ENCODE data around the gene UVRAG.

Gene UVRAG

GRCh38 chr11:76173663-76174062, 358.7 kb downstream of the UVRAG start:
- H3K27me3 ChIP-seq (ENCODE audit: control insufficient read depth in 2 of 2, insufficient read depth in 2 of 2, low read length in 2 of 2) = no peaks in the 10 kb centered on the region
- no peaks in the 10 kb centered on the region for H3K36me3 ChIP-seq (ENCODE audit: control insufficient read depth in 2 of 2, insufficient read depth in 2 of 2, low read length in 2 of 2)
- H3K27ac ChIP-seq (ENCODE audit: low read depth in 2 of 2, low read length in 2 of 2) = no peak overlapping the region
- H3K9ac ChIP-seq (ENCODE audit: low read depth in 1 of 2, low read length in 2 of 2) = no peak overlapping the region
- H3K4me1 ChIP-seq (ENCODE audit: control insufficient read depth in 2 of 2, insufficient read depth in 2 of 2, low read length in 2 of 2) = peaks cover 0 to 2% of the 10 kb centered on the region in 2 donors
- no peak overlapping the region for H3K4me3 ChIP-seq (ENCODE audit: low read length in 2 of 2)
- H3K9me3 ChIP-seq (ENCODE audit: control insufficient read depth in 2 of 2, low read length in 2 of 2) = no peaks in the 10 kb centered on the region

GRCh38 chr11:76174330-76174729, 359.3 kb downstream of the UVRAG start:
- no peak overlapping the region for H3K27ac ChIP-seq (ENCODE audit: low read depth in 2 of 2, low read length in 2 of 2)
- no peak overlapping the region for H3K9ac ChIP-seq (ENCODE audit: low read depth in 1 of 2, low read length in 2 of 2)
- H3K36me3 ChIP-seq (ENCODE audit: control insufficient read depth in 2 of 2, insufficient read depth in 2 of 2, low read length in 2 of 2) = no peaks in the 10 kb centered on the region
- H3K4me1 ChIP-seq (ENCODE audit: control insufficient read depth in 2 of 2, insufficient read depth in 2 of 2, low read length in 2 of 2) = peaks cover 0 to 2% of the 10 kb centered on the region in 2 donors
- H3K27me3 ChIP-seq (ENCODE audit: control insufficient read depth in 2 of 2, insufficient read depth in 2 of 2, low read length in 2 of 2) = no peaks in the 10 kb centered on the region
- no peaks in the 10 kb centered on the region for H3K9me3 ChIP-seq (ENCODE audit: control insufficient read depth in 2 of 2, low read length in 2 of 2)
- no peak overlapping the region for H3K4me3 ChIP-seq (ENCODE audit: low read length in 2 of 2)

GRCh38 chr11:76175783-76176182, 360.8 kb downstream of the UVRAG start:
- Histone ChIP-seq H3K36me3 (ENCODE audit: control insufficient read depth in 2 of 2, insufficient read depth in 2 of 2, low read length in 2 of 2) (no peaks in the 10 kb centered on the region), H3K9ac (ENCODE audit: low read depth in 1 of 2, low read length in 2 of 2) (no peak overlapping the region), H3K4me1 (ENCODE audit: control insufficient read depth in 2 of 2, insufficient read depth in 2 of 2, low read length in 2 of 2) (peaks cover 0 to 2% of the 10 kb centered on the region in 2 donors), H3K27ac (ENCODE audit: low read depth in 2 of 2, low read length in 2 of 2) (no peak overlapping the region), H3K9me3 (ENCODE audit: control insufficient read depth in 2 of 2, low read length in 2 of 2) (no peaks in the 10 kb centered on the region), H3K4me3 (ENCODE audit: low read length in 2 of 2) (no peak overlapping the region), H3K27me3 (ENCODE audit: control insufficient read depth in 2 of 2, insufficient read depth in 2 of 2, low read length in 2 of 2) (no peaks in the 10 kb centered on the region)

GRCh38 chr11:76176463-76176862, 361.5 kb downstream of the UVRAG start:
- Histone ChIP-seq H3K27me3 (ENCODE audit: control insufficient read depth in 2 of 2, insufficient read depth in 2 of 2, low read length in 2 of 2) (no peaks in the 10 kb centered on the region), H3K4me3 (ENCODE audit: low read length in 2 of 2) (no peak overlapping the region), H3K36me3 (ENCODE audit: control insufficient read depth in 2 of 2, insufficient read depth in 2 of 2, low read length in 2 of 2) (no peaks in the 10 kb centered on the region), H3K27ac (ENCODE audit: low read depth in 2 of 2, low read length in 2 of 2) (no peak overlapping the region), H3K9ac (ENCODE audit: low read depth in 1 of 2, low read length in 2 of 2) (no peak overlapping the region), H3K9me3 (ENCODE audit: control insufficient read depth in 2 of 2, low read length in 2 of 2) (no peaks in the 10 kb centered on the region), H3K4me1 (ENCODE audit: control insufficient read depth in 2 of 2, insufficient read depth in 2 of 2, low read length in 2 of 2) (peaks cover 0 to 2% of the 10 kb centered on the region in 2 donors)

GRCh38 chr11:76177250-76177686, 362.3 kb downstream of the UVRAG start:
- Histone ChIP-seq H3K9me3 (ENCODE audit: control insufficient read depth in 2 of 2, low read length in 2 of 2) (no peaks in the 10 kb centered on the region), H3K4me1 (ENCODE audit: control insufficient read depth in 2 of 2, insufficient read depth in 2 of 2, low read length in 2 of 2) (peaks cover 0 to 2% of the 10 kb centered on the region in 2 donors), H3K9ac (ENCODE audit: low read depth in 1 of 2, low read length in 2 of 2) (no peak overlapping the region), H3K27ac (ENCODE audit: low read depth in 2 of 2, low read length in 2 of 2) (no peak overlapping the region), H3K36me3 (ENCODE audit: control insufficient read depth in 2 of 2, insufficient read depth in 2 of 2, low read length in 2 of 2) (no peaks in the 10 kb centered on the region), H3K4me3 (ENCODE audit: low read length in 2 of 2) (no peak overlapping the region), H3K27me3 (ENCODE audit: control insufficient read depth in 2 of 2, insufficient read depth in 2 of 2, low read length in 2 of 2) (no peaks in the 10 kb centered on the region)

- Histone ChIP-seq H3K9me3 (ENCODE audit: control insufficient read depth in 2 of 2, low read length in 2 of 2) (no peaks in the 10 kb centered on the region), H3K9ac (ENCODE audit: low read depth in 1 of 2, low read length in 2 of 2) (no peak overlapping the region), H3K36me3 (ENCODE audit: control insufficient read depth in 2 of 2, insufficient read depth in 2 of 2, low read length in 2 of 2) (no peaks in the 10 kb centered on the region), H3K27ac (ENCODE audit: low read depth in 2 of 2, low read length in 2 of 2) (no peak overlapping the region), H3K4me1 (ENCODE audit: control insufficient read depth in 2 of 2, insufficient read depth in 2 of 2, low read length in 2 of 2) (no peaks in the 10 kb centered on the region), H3K27me3 (ENCODE audit: control insufficient read depth in 2 of 2, insufficient read depth in 2 of 2, low read length in 2 of 2) (no peaks in the 10 kb centered on the region), H3K4me3 (ENCODE audit: low read length in 2 of 2) (no peak overlapping the region)
Observed at GRCh38 chr11:76179147-76179546, 364.1 kb downstream of the UVRAG start.

GRCh38 chr11:76181371-76181770, 366.4 kb downstream of the UVRAG start:
- no peak overlapping the region for H3K27ac ChIP-seq (ENCODE audit: low read depth in 2 of 2, low read length in 2 of 2)
- H3K9ac ChIP-seq (ENCODE audit: low read depth in 1 of 2, low read length in 2 of 2) = no peak overlapping the region
- no peaks in the 10 kb centered on the region for H3K36me3 ChIP-seq (ENCODE audit: control insufficient read depth in 2 of 2, insufficient read depth in 2 of 2, low read length in 2 of 2)
- no peaks in the 10 kb centered on the region for H3K27me3 ChIP-seq (ENCODE audit: control insufficient read depth in 2 of 2, insufficient read depth in 2 of 2, low read length in 2 of 2)
- H3K4me3 ChIP-seq (ENCODE audit: low read length in 2 of 2) = no peak overlapping the region
- H3K9me3 ChIP-seq (ENCODE audit: control insufficient read depth in 2 of 2, low read length in 2 of 2) = no peaks in the 10 kb centered on the region
- H3K4me1 ChIP-seq (ENCODE audit: control insufficient read depth in 2 of 2, insufficient read depth in 2 of 2, low read length in 2 of 2) = no peaks in the 10 kb centered on the region

- H3K36me3 ChIP-seq (ENCODE audit: control insufficient read depth in 2 of 2, insufficient read depth in 2 of 2, low read length in 2 of 2) = no peaks in the 10 kb centered on the region
- H3K9me3 ChIP-seq (ENCODE audit: control insufficient read depth in 2 of 2, low read length in 2 of 2) = no peaks in the 10 kb centered on the region
- H3K9ac ChIP-seq (ENCODE audit: low read depth in 1 of 2, low read length in 2 of 2) = no peak overlapping the region
- no peaks in the 10 kb centered on the region for H3K27me3 ChIP-seq (ENCODE audit: control insufficient read depth in 2 of 2, insufficient read depth in 2 of 2, low read length in 2 of 2)
- H3K4me3 ChIP-seq (ENCODE audit: low read length in 2 of 2) = no peak overlapping the region
- H3K27ac ChIP-seq (ENCODE audit: low read depth in 2 of 2, low read length in 2 of 2) = no peak overlapping the region
- H3K4me1 ChIP-seq (ENCODE audit: control insufficient read depth in 2 of 2, insufficient read depth in 2 of 2, low read length in 2 of 2) = no peaks in the 10 kb centered on the region
Observed at GRCh38 chr11:76184551-76184993, 369.6 kb downstream of the UVRAG start.

- no peaks in the 10 kb centered on the region for H3K36me3 ChIP-seq (ENCODE audit: control insufficient read depth in 2 of 2, insufficient read depth in 2 of 2, low read length in 2 of 2)
- no peak overlapping the region for H3K4me3 ChIP-seq (ENCODE audit: low read length in 2 of 2)
- H3K9ac ChIP-seq (ENCODE audit: low read depth in 1 of 2, low read length in 2 of 2) = no peak overlapping the region
- no peaks in the 10 kb centered on the region for H3K9me3 ChIP-seq (ENCODE audit: control insufficient read depth in 2 of 2, low read length in 2 of 2)
- H3K27me3 ChIP-seq (ENCODE audit: control insufficient read depth in 2 of 2, insufficient read depth in 2 of 2, low read length in 2 of 2) = no peaks in the 10 kb centered on the region
- H3K4me1 ChIP-seq (ENCODE audit: control insufficient read depth in 2 of 2, insufficient read depth in 2 of 2, low read length in 2 of 2) = no peaks in the 10 kb centered on the region
- H3K27ac ChIP-seq (ENCODE audit: low read depth in 2 of 2, low read length in 2 of 2) = no peak overlapping the region
Observed at GRCh38 chr11:76185511-76185910, 370.5 kb downstream of the UVRAG start.

GRCh38 chr11:76185931-76186401, 371.0 kb downstream of the UVRAG start:
- Histone ChIP-seq H3K4me1 (ENCODE audit: control insufficient read depth in 2 of 2, insufficient read depth in 2 of 2, low read length in 2 of 2) (no peaks in the 10 kb centered on the region), H3K27me3 (ENCODE audit: control insufficient read depth in 2 of 2, insufficient read depth in 2 of 2, low read length in 2 of 2) (no peaks in the 10 kb centered on the region), H3K27ac (ENCODE audit: low read depth in 2 of 2, low read length in 2 of 2) (no peak overlapping the region), H3K36me3 (ENCODE audit: control insufficient read depth in 2 of 2, insufficient read depth in 2 of 2, low read length in 2 of 2) (no peaks in the 10 kb centered on the region), H3K9me3 (ENCODE audit: control insufficient read depth in 2 of 2, low read length in 2 of 2) (no peaks in the 10 kb centered on the region), H3K9ac (ENCODE audit: low read depth in 1 of 2, low read length in 2 of 2) (no peak overlapping the region), H3K4me3 (ENCODE audit: low read length in 2 of 2) (no peak overlapping the region)

GRCh38 chr11:76186776-76187279, 371.8 kb downstream of the UVRAG start:
- Histone ChIP-seq H3K9ac (ENCODE audit: low read depth in 1 of 2, low read length in 2 of 2) (no peak overlapping the region), H3K4me3 (ENCODE audit: low read length in 2 of 2) (no peak overlapping the region), H3K27ac (ENCODE audit: low read depth in 2 of 2, low read length in 2 of 2) (no peak overlapping the region), H3K27me3 (ENCODE audit: control insufficient read depth in 2 of 2, insufficient read depth in 2 of 2, low read length in 2 of 2) (no peaks in the 10 kb centered on the region), H3K4me1 (ENCODE audit: control insufficient read depth in 2 of 2, insufficient read depth in 2 of 2, low read length in 2 of 2) (no peaks in the 10 kb centered on the region), H3K36me3 (ENCODE audit: control insufficient read depth in 2 of 2, insufficient read depth in 2 of 2, low read length in 2 of 2) (no peaks in the 10 kb centered on the region), H3K9me3 (ENCODE audit: control insufficient read depth in 2 of 2, low read length in 2 of 2) (no peaks in the 10 kb centered on the region)

All from mucosa of rectum (tissue), 2 donors.